ENCODE data around the gene FAM186B. TPM values are rescaled to one million over a fixed set of nuclear protein-coding genes. Genes with fewer than 3 reads are reported as not detected.
"Not testable (repeated sequence)": the region's sequence is repeated elsewhere in the genome, so short reads cannot be mapped to it uniquely, and the experiment has no call there.

FAM186B gene
- total RNA-seq, 4 donors from 2014 or later = 0.42 to 0.98 (median 0.44) TPM; not detected in 1

GRCh38 chr12:49619286-49619685 lies 13.8 kb upstream of the FAM186B start:
- no peak overlapping the region for H3K27ac ChIP-seq
- peaks cover 0 to 23% (median 13%) of the 10 kb centered on the region in 4 donors for H3K4me1 ChIP-seq
- no peak for DNase-seq (ENCODE audit: low spot score in 2 of 2)
- no peak overlapping the region for H3K4me3 ChIP-seq
- peaks cover 0 to 2% (median 0%) of the 10 kb centered on the region in 4 donors for H3K9me3 ChIP-seq
- H3K36me3 ChIP-seq = no peaks in the 10 kb centered on the region
- WGBS, 2 donors = 83 to 85% methylated on average over 3 of the region's 3 CpGs
- no peak for TF ChIP-seq POLR2A (IDR thresholded peaks at IDR 0.05)
- no peak for TF ChIP-seq CTCF (IDR thresholded peaks at IDR 0.05)
- no peak for TF ChIP-seq EP300 (IDR thresholded peaks at IDR 0.05)
- no peaks in the 10 kb centered on the region for H3K27me3 ChIP-seq

GRCh38 chr12:49618576-49618975 lies 13.1 kb upstream of the FAM186B start:
- 90 to 95% methylated on average over 1 of the region's 1 CpG for WGBS, 2 donors
- Histone ChIP-seq H3K4me1 (peaks cover 0 to 17% (median 13%) of the 10 kb centered on the region in 4 donors), H3K27me3 (no peaks in the 10 kb centered on the region), H3K4me3 (no peak overlapping the region), H3K9me3 (peaks cover 0 to 2% (median 0%) of the 10 kb centered on the region in 4 donors), H3K27ac (no peak overlapping the region), H3K36me3 (no peaks in the 10 kb centered on the region)
- no peak for DNase-seq (ENCODE audit: low spot score in 2 of 2)
- TF ChIP-seq CTCF (IDR thresholded peaks at IDR 0.05) (no peak), POLR2A (IDR thresholded peaks at IDR 0.05) (no peak), EP300 (IDR thresholded peaks at IDR 0.05) (no peak)

- WGBS, 2 donors = 49 to 59% methylated on average over 5 of the region's 5 CpGs
- H3K36me3 ChIP-seq = no peaks in the 10 kb centered on the region
- no peak overlapping the region for H3K27ac ChIP-seq
- H3K27me3 ChIP-seq = no peaks in the 10 kb centered on the region
- TF ChIP-seq EP300 (IDR thresholded peaks at IDR 0.05) (no peak), POLR2A (IDR thresholded peaks at IDR 0.05) (no peak), CTCF (IDR thresholded peaks at IDR 0.05) (no peak)
- H3K4me1 ChIP-seq = peaks cover 0 to 6% (median 2%) of the 10 kb centered on the region in 4 donors
- H3K9me3 ChIP-seq = peaks cover 0 to 2% (median 0%) of the 10 kb centered on the region in 4 donors
- no peak for DNase-seq (ENCODE audit: low spot score in 2 of 2)
- H3K4me3 ChIP-seq = no peak overlapping the region
These were observed 11.2 kb upstream of the FAM186B start for GRCh38 chr12:49616533-49617219.

GRCh38 chr12:49615725-49616124 lies 10.3 kb upstream of the FAM186B start:
- H3K27ac ChIP-seq = no peak overlapping the region
- WGBS, 2 donors = 95 to 97% methylated on average over 7 of the region's 7 CpGs
- no peaks in the 10 kb centered on the region for H3K36me3 ChIP-seq
- no peaks in the 10 kb centered on the region for H3K4me1 ChIP-seq
- TF ChIP-seq EP300 (IDR thresholded peaks at IDR 0.05) (no peak), POLR2A (IDR thresholded peaks at IDR 0.05) (no peak), CTCF (IDR thresholded peaks at IDR 0.05) (no peak)
- H3K9me3 ChIP-seq = peaks cover 0 to 9% (median 0%) of the 10 kb centered on the region in 4 donors
- no peak for DNase-seq (ENCODE audit: low spot score in 2 of 2)
- no peaks in the 10 kb centered on the region for H3K27me3 ChIP-seq
- H3K4me3 ChIP-seq = no peak overlapping the region

GRCh38 chr12:49612210-49612609 lies 6.8 kb upstream of the FAM186B start:
- Histone ChIP-seq H3K27ac (no peak overlapping the region), H3K36me3 (no peaks in the 10 kb centered on the region), H3K27me3 (no peaks in the 10 kb centered on the region), H3K4me3 (no peak overlapping the region), H3K4me1 (no peaks in the 10 kb centered on the region), H3K9me3 (peaks cover 0 to 17% (median 0%) of the 10 kb centered on the region in 4 donors)
- no peak for DNase-seq (ENCODE audit: low spot score in 2 of 2)
- TF ChIP-seq CTCF (IDR thresholded peaks at IDR 0.05) (no peak), POLR2A (IDR thresholded peaks at IDR 0.05) (no peak), EP300 (IDR thresholded peaks at IDR 0.05) (no peak)

GRCh38 chr12:49610785-49611184 lies 5.3 kb upstream of the FAM186B start:
- H3K36me3 ChIP-seq; H3K27ac ChIP-seq; H3K27me3 ChIP-seq; H3K4me3 ChIP-seq; H3K4me1 ChIP-seq; DNase-seq (ENCODE audit: low spot score in 2 of 2): not testable (repeated sequence)
- 93 to 99% methylated on average over 4 of the region's 4 CpGs for WGBS, 2 donors
- H3K9me3 ChIP-seq = peaks cover 0 to 17% (median 0%) of the 10 kb centered on the region in 4 donors
